GM21390 (cell line): ENCODE data around the gene SCN1A.
A peak's percentile ranks its signal among the peaks of the same experiment; 100 is the strongest.
"Not testable (repeated sequence)": the region's sequence is repeated elsewhere in the genome, so short reads cannot be mapped to it uniquely, and the experiment has no call there.

ENCODE experiments used
- ATAC-seq: cut with Tn5 transposase; IDR thresholded peaks from one replicate; pipeline ENCODE4 v1.9.1; 2021; ENCODE audit not compliant: unreplicated experiment

The SCN1A gene

GRCh38 chr2:165989851-165990250 lies 138.0 kb downstream of the SCN1A start:
- ATAC-seq = no peak

GRCh38 chr2:165985120-165985519 lies 142.7 kb downstream of the SCN1A start:
- ATAC-seq = no peak

GRCh38 chr2:165972161-165972560 lies 155.7 kb downstream of the SCN1A start:
- ATAC-seq = not testable (repeated sequence)

- no peak for ATAC-seq
Measured at GRCh38 chr2:165970663-165971062, 157.2 kb downstream of the SCN1A start.

DNA sequence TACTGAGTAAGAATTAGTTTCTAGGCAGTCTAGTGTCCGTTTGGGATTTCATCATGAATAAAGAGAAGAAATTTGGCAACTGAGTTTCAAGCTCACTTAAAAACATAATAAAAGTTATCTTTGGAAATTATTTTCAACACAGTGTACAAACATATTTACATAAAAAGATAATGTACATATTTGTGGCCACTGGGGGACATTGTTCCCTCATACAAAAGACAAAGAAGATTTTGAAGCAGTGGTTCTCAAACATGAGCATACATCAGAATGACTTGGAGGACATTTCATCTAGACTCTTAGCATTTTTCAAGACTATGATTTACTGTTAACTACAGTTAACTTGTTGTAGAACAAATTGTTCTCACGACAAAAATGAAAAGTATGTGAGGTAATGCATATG lies 158.6 kb downstream of the SCN1A start:
- ATAC-seq = no peak

DNA sequence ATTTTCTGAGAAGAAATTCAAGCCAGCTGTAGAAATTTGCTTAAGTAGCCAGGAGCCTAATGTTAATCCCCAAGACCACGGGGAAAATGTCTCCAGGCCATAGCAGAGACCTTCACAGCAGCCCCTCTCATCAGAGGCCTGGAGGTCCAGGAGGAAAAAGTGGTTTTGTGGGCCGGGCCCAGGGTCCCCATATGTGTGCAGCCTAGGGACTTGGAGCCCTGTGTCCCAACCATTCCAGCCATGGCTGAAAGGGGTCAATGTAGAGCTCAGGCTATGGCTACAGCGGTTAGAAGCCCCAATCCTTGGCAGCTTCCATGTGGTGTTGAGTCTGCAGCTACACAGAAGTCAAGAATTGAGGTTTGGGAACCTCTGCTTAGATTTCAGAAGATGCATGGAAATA lies 160.1 kb downstream of the SCN1A start:
- no peak for ATAC-seq

DNA sequence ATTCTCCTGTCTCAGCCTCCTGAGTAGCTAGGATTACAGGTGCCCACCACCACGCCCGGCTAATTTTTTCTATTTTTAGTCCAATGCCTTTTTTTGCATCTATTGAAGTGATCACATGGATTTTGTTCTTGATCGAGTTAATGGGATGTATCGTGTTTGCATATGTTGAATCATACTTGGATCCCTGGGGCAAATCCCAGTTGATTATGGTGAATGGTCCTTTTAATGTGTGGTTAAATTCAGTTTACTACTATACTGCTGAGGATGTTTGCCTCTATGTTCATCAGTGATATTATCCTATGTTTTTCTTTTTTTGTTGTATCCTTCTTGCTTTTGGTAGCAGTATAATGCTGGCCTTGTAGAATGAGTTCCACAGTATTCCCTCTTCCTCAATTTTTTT lies 166.0 kb downstream of the SCN1A start:
- ATAC-seq = no peak

- no peak for ATAC-seq
Measured at GRCh38 chr2:165959371-165959770, 168.4 kb downstream of the SCN1A start.

- no peak for ATAC-seq
Measured at GRCh38 chr2:165958313-165958960, 169.4 kb downstream of the SCN1A start.

DNA sequence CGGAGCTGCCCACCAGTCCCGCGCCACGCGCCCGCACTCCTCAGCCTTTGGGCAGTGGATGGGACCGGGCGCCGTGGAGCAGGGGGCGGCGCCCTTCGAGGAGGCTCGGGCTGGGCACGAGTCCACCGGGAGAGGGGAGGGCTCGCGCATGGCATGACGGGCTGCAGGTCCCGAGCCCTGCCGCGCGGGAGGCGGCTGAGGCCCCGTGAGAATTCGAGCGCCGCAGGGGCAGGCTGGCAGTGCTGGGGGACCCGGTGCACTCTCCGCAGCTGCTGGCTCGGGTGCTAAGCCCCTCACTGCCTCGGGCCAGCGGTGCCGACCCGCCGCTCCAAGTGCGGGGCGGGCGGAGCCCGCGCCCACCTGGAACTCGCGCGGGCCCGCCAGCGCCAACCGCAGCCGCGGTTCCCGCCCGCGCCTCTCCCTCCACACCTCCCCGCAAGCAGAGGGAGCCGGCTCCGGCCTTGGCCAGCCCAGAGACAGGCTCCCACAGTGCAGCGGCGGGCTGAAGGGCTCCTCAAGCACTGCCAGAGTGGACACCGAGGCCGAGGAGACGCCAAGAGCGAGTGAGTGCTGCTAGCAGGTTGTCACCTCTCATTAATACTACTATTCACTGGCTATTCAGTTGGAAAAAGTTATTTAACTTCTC lies 170.7 kb downstream of the SCN1A start:
- no peak for ATAC-seq

- peak; percentile 96 for ATAC-seq
Measured at GRCh38 chr2:165953655-165954606, 173.9 kb downstream of the SCN1A start, which contains the start of gene TTC21B. TTC21B (minus strand) TSS chr2:165953776; CDS start chr2:165953705, 71 bp downstream.

GRCh38 chr2:165953306-165953654 lies 174.5 kb downstream of the SCN1A start:
- peak; percentile 45 for ATAC-seq

DNA sequence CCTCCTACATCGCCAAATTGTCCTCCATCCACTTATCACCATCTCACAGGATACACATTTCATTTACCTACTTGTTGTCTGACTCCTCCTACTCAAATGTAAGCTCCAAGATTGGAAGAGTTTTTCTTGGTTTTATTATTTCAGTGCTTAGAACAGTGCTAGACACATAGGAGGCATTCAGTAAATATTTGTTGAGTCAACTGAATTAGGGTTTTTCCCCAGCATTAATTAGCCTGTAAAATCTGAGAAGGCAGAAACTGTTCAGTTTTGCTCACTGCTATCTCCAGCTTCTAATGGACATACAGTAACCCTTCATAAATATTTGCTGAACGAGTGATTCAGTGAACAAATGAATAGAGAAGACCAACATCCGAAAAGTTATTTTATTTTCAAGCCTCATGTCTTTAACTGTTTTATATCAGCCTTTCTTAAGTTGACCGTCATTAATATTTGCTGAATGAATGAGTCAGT lies 175.0 kb downstream of the SCN1A start:
- ATAC-seq = no peak

- no peak for ATAC-seq
Measured at GRCh38 chr2:165952085-165952484, 175.7 kb downstream of the SCN1A start.

DNA sequence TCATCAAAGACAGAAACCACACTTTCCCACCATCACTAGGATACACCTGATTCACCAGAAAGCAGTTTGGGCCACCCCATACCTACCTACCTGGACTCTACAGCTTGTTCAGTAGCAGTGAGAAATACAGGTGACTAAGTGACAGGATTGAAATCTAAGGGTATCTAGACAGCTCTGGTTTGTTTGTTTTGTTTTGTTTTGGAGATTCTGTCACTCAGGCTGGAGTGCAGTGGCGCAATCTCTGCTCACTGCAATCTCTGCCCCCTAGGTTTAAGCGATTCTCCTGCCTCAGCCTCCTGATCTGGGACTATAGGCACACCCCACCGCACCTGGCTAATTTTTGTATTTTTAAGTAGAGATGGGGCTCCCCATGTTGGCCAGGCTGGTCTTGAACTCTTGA lies 177.4 kb downstream of the SCN1A start:
- no peak for ATAC-seq

- no peak for ATAC-seq
Measured at GRCh38 chr2:165941827-165942226, 186.0 kb downstream of the SCN1A start.

DNA sequence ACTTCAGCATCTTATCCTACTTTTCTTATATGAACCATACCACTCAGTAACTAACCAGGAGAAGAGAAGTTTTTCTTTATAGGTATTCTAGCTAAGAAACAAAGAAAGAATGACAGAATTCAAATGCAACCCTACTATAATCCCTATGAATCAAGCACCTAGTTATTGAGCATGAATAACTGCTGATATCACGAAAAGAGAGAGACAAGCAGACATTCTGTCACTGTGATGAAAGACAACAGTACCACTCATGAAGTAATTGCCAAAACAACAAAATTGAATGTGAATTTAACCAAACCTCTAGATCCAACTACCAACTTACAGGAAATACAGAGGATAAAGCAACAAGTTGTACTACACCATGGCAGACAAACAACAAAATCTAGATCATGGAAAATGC lies 189.6 kb downstream of the SCN1A start:
- no peak for ATAC-seq
